SK-N-SH (cell line): ENCODE measurements around the gene ACOT7.

Experiments used
- CTCF ChIP-seq: fragments of 200-600 bp; sonication (generic); IDR thresholded peaks from 2 replicates; pipeline ENCODE4 v1.6.1; 2017; ENCODE audit warnings: antibody characterized with exemption, mild to moderate bottlenecking, moderate library complexity
- ELF1 ChIP-seq: IDR thresholded peaks from 2 replicates; pipeline ENCODE4 v1.4.0; 2012
- EZH2phosphoT487 ChIP-seq: fragments of 200-600 bp; sonication (generic); IDR thresholded peaks from 2 replicates; pipeline ENCODE4 v1.6.1; 2017; ENCODE audit warnings: low read depth, mixed run types, mild to moderate bottlenecking, antibody characterized with exemption, moderate library complexity, borderline replicate concordance
- GABPA ChIP-seq: IDR thresholded peaks from 2 replicates; pipeline ENCODE4 v1.4.0; 2012; ENCODE audit warnings: low read depth, mild to moderate bottlenecking
- MAX ChIP-seq: IDR thresholded peaks from 2 replicates; pipeline ENCODE4 v1.4.0; 2012; ENCODE audit warnings: low read depth
- MXI1 ChIP-seq: IDR thresholded peaks from 2 replicates; pipeline ENCODE4 v1.6.1; 2012; ENCODE audit warnings: mild to moderate bottlenecking, low read depth, low read length, improper control_type of control experiment
- POLR2AphosphoS5 ChIP-seq: IDR thresholded peaks from 2 replicates; pipeline ENCODE4 v1.6.1; 2012; ENCODE audit warnings: low read depth, low read length
- RAD21 ChIP-seq: IDR thresholded peaks from 2 replicates; pipeline ENCODE4 v1.6.1; 2012; ENCODE audit warnings: mild to moderate bottlenecking, low read length
- REST ChIP-seq: IDR thresholded peaks from 2 replicates; pipeline ENCODE4 v1.6.1; 2012; ENCODE audit warnings: mild to moderate bottlenecking, low read depth, low read length, moderate library complexity
- SIN3A ChIP-seq: IDR thresholded peaks from 2 replicates; pipeline ENCODE4 v1.6.1; 2012; ENCODE audit warnings: low read depth, mild to moderate bottlenecking, low read length, moderate library complexity, borderline replicate concordance
- USF1 ChIP-seq: IDR thresholded peaks from 2 replicates; pipeline ENCODE4 v1.4.0; 2012; ENCODE audit warnings: low read depth, borderline replicate concordance

- TF ChIP-seq CTCF = no peak
- TF ChIP-seq RAD21 = no peak
- TF ChIP-seq EZH2phosphoT487 = no peak
- no peak for TF ChIP-seq SIN3A
- TF ChIP-seq ELF1 = no peak
- TF ChIP-seq POLR2AphosphoS5 = no peak
- no peak for TF ChIP-seq REST
- TF ChIP-seq MAX = no peak
- no peak for TF ChIP-seq GABPA
- TF ChIP-seq USF1 = no peak
- no peak for TF ChIP-seq MXI1
Measured at GRCh38 chr1:6257541-6258069, 136.0 kb downstream of the ACOT7 start.
